ENCODE measurements around the gene FGFR2. TPM values are rescaled to one million over a fixed set of nuclear protein-coding genes. Genes with fewer than 3 reads are reported as not detected.

The FGFR2 gene
- total RNA-seq, 1 donor from 2014 or later = 34.2 TPM

- DNase-seq (ENCODE audit: low spot score in 2 of 2) (no peak), FAIRE-seq (no peak)
These were observed 13.3 kb upstream of the FGFR2 start for GRCh38 chr10:121611393-121612159.

- FAIRE-seq (no peak), DNase-seq (ENCODE audit: low spot score in 2 of 2) (no peak)
These were observed 12.6 kb upstream of the FGFR2 start for GRCh38 chr10:121610798-121611323.

GRCh38 chr10:121609426-121610380 lies 11.5 kb upstream of the FGFR2 start:
- DNase-seq (ENCODE audit: low spot score in 2 of 2) = no peak
- no peak for FAIRE-seq

GRCh38 chr10:121608469-121609190 lies 10.4 kb upstream of the FGFR2 start:
- FAIRE-seq (no peak), DNase-seq (ENCODE audit: low spot score in 2 of 2) (peak; percentile 74 to 81)

GRCh38 chr10:121607310-121608055 lies 9.2 kb upstream of the FGFR2 start:
- FAIRE-seq (no peak), DNase-seq (ENCODE audit: low spot score in 2 of 2) (no peak)

- FAIRE-seq (no peak), DNase-seq (ENCODE audit: low spot score in 2 of 2) (no peak)
These were observed 7.5 kb upstream of the FGFR2 start for GRCh38 chr10:121605708-121606107.

- DNase-seq (ENCODE audit: low spot score in 2 of 2) = no peak
- FAIRE-seq = no peak
These were observed 3.2 kb upstream of the FGFR2 start for GRCh38 chr10:121601458-121601857.

- DNase-seq (ENCODE audit: low spot score in 2 of 2) (no peak), FAIRE-seq (no peak)
These were observed 2.4 kb upstream of the FGFR2 start for GRCh38 chr10:121600611-121601010.

- FAIRE-seq (no peak), DNase-seq (ENCODE audit: low spot score in 2 of 2) (no peak)
These were observed 1.7 kb upstream of the FGFR2 start for GRCh38 chr10:121599947-121600346.

GRCh38 chr10:121597504-121598262 lies 561 bp downstream of the FGFR2 start:
- FAIRE-seq (no peak), DNase-seq (ENCODE audit: low spot score in 2 of 2) (no peak)

- peak; percentile 49 to 78 for DNase-seq (ENCODE audit: low spot score in 2 of 2)
- FAIRE-seq = no peak
These were observed 1.3 kb downstream of the FGFR2 start for GRCh38 chr10:121596689-121597503.

GRCh38 chr10:121595806-121596688 lies 2.2 kb downstream of the FGFR2 start:
- no peak for FAIRE-seq
- DNase-seq (ENCODE audit: low spot score in 2 of 2) = no peak

- FAIRE-seq (no peak), DNase-seq (ENCODE audit: low spot score in 2 of 2) (no peak)
These were observed 2.9 kb downstream of the FGFR2 start for GRCh38 chr10:121595351-121595805.

GRCh38 chr10:121594623-121595350 lies 3.5 kb downstream of the FGFR2 start:
- no peak for FAIRE-seq
- DNase-seq (ENCODE audit: low spot score in 2 of 2) = no peak

- FAIRE-seq = no peak
These were observed 4.2 kb downstream of the FGFR2 start for GRCh38 chr10:121594076-121594475.

GRCh38 chr10:121593281-121594075 lies 4.8 kb downstream of the FGFR2 start:
- FAIRE-seq (no peak), DNase-seq (ENCODE audit: low spot score in 2 of 2) (no peak)

More at GRCh38 chr10:121594076-121594475, 4.2 kb downstream of the FGFR2 start:
- DNase-seq (ENCODE audit: low spot score in 2 of 2) = no peak
